Activated CD8-positive, alpha-beta T cell treated with anti-CD3 and anti-CD28 coated beads, Interleukin-2, amount 10 ng/mL, durations not matched to agents 7 days and 5 days (primary cell): ENCODE data around the gene MBLAC1. TPM values are rescaled to one million over a fixed set of nuclear protein-coding genes. Genes with fewer than 3 reads are reported as not detected.
"Not testable (repeated sequence)": the region's sequence is repeated elsewhere in the genome, so short reads cannot be mapped to it uniquely, and the experiment has no call there.

Source experiments
- ATAC-seq: fragments of 150-1000 bp; cut with Tn5 transposase; one replicate; pipeline ENCODE4 v1.10.0; 2021; ENCODE audit warnings: moderate library complexity
- CTCF ChIA-PET: fragments of 350-600 bp; sonication (Branson Sonifier 250); formaldehyde crosslinking; loops from one replicate; lab custom pipeline; 2021; ENCODE audit warnings: antibody characterized with exemption; lab: Charles Lee
- POLR2A ChIA-PET: fragments of 350-600 bp; sonication (Branson Sonifier 250); formaldehyde crosslinking; loops from one replicate; lab custom pipeline; 2021; ENCODE audit warnings: antibody characterized with exemption; lab: Charles Lee
- DNase-seq: peaks from one replicate; pipeline ENCODE4 v3.0.0-alpha.2; 2020
- H3K27ac Mint-ChIP-seq: one replicate; pipeline ENCODE4 v1.8.0; 2021; ENCODE audit warnings: mild to moderate bottlenecking, mixed read lengths
- H3K27me3 Mint-ChIP-seq: one replicate; pipeline ENCODE4 v1.8.0; 2021; ENCODE audit warnings: low read depth, mixed read lengths
- H3K36me3 Mint-ChIP-seq: one replicate; pipeline ENCODE4 v1.8.0; 2021; ENCODE audit warnings: low read depth, mixed read lengths
- H3K4me1 Mint-ChIP-seq: one replicate; pipeline ENCODE4 v1.8.0; 2021; ENCODE audit warnings: low read depth, mixed read lengths
- H3K4me3 Mint-ChIP-seq: one replicate; pipeline ENCODE4 v1.8.0; 2021; ENCODE audit warnings: mild to moderate bottlenecking, mixed read lengths
- H3K9me3 Mint-ChIP-seq: one replicate; pipeline ENCODE4 v1.8.0; 2022; ENCODE audit warnings: mixed read lengths; ENCODE audit not compliant: insufficient read depth
- total RNA-seq, 2 experiments: library from RNA; stranded (reverse); gene quantifications; one replicate each; pipeline ENCODE4 v1.2.3, GENCODE V29; 2021

MBLAC1 gene
- total RNA-seq, 2 experiments from 2014 or later: 4.3 to 5.7 TPM

- H3K27me3 Mint-ChIP-seq: no peaks in the 10 kb centered on the region
- H3K4me3 Mint-ChIP-seq: peak overlapping the region; percentile 98
- H3K9me3 Mint-ChIP-seq: no peaks in the 10 kb centered on the region
- H3K4me1 Mint-ChIP-seq: peaks cover 51% of the 10 kb centered on the region
- POLR2A ChIA-PET: interaction anchor here (0.7 to 3.6 kb wide), 5 partner anchors 23 to 305 kb away, joined by 3 to 52 read pairs (median 5); partner anchors contain the start of genes AP4M1, MCM7, MEPCE and ZCWPW1
- peaks cover 40% of the 10 kb centered on the region for H3K36me3 Mint-ChIP-seq
- CTCF ChIA-PET: interaction anchor here (0.9 to 1.3 kb wide), 3 partner anchors 8 to 220 kb away, joined by 3 to 4 read pairs (median 3); partner anchors contain the start of gene MCM7
- DNase-seq (no peak), ATAC-seq (no peak)
- H3K27ac Mint-ChIP-seq: peak overlapping the region; percentile 62
Measured at GRCh38 chr7:100124301-100125230, 2.2 kb upstream of the MBLAC1 start.

- ChIA-PET POLR2A (interaction anchor here (0.6 to 3.6 kb wide), 11 partner anchors 21 to 653 kb away, joined by 3 to 52 read pairs (median 4); partner anchors contain the start of genes AP4M1, FAM200A, LAMTOR4 and MCM7), CTCF (interaction anchor here (0.8 to 1.3 kb wide), 4 partner anchors 10 to 94 kb away, joined by 3 to 6 read pairs (median 4); partner anchors contain the start of genes LAMTOR4 and MCM7)
- Mint-ChIP-seq H3K36me3 (peaks cover 35% of the 10 kb centered on the region), H3K9me3 (no peaks in the 10 kb centered on the region), H3K4me1 (peaks cover 47% of the 10 kb centered on the region), H3K4me3 (peak overlapping the region; percentile 98), H3K27ac (peak overlapping the region; percentile 100), H3K27me3 (no peaks in the 10 kb centered on the region)
- ATAC-seq: peak; percentile 10
- no peak for DNase-seq
Measured at GRCh38 chr7:100126239-100126930, 382 bp upstream of the MBLAC1 start.

- ATAC-seq: peak; percentile 23
- peak; percentile 56 for DNase-seq
- H3K27ac Mint-ChIP-seq: peak overlapping the region; percentile 86
- POLR2A ChIA-PET: interaction anchor here (0.6 to 2.2 kb wide), 7 partner anchors 20 to 300 kb away, joined by 3 to 15 read pairs (median 3); partner anchors contain the start of genes AP4M1 and MCM7
- CTCF ChIA-PET: interaction anchor here (0.6 to 11.3 kb wide), 14 partner anchors 8 to 300 kb away, joined by 3 to 200 read pairs (median 5); partner anchors contain the start of genes AP4M1, LAMTOR4, MCM7 and PVRIG
- H3K9me3 Mint-ChIP-seq: no peaks in the 10 kb centered on the region
- peaks cover 25% of the 10 kb centered on the region for H3K36me3 Mint-ChIP-seq
- H3K27me3 Mint-ChIP-seq: no peaks in the 10 kb centered on the region
- peak overlapping the region; percentile 98 for H3K4me3 Mint-ChIP-seq
- peaks cover 53% of the 10 kb centered on the region for H3K4me1 Mint-ChIP-seq
Measured at GRCh38 chr7:100127866-100128636, 1.3 kb downstream of the MBLAC1 start.

GRCh38 chr7:100128637-100128963 is 1.8 kb downstream of the MBLAC1 start:
- peaks cover 53% of the 10 kb centered on the region for H3K4me1 Mint-ChIP-seq
- no peak for ATAC-seq
- H3K27ac Mint-ChIP-seq: peak overlapping the region; percentile 86
- no peaks in the 10 kb centered on the region for H3K9me3 Mint-ChIP-seq
- ChIA-PET POLR2A (interaction anchor here (0.6 to 2.2 kb wide), 8 partner anchors 8 to 299 kb away, joined by 3 to 15 read pairs (median 4); partner anchors contain the start of genes AP4M1 and MCM7), CTCF (interaction anchor here (0.6 to 11.3 kb wide), 13 partner anchors 8 to 300 kb away, joined by 3 to 200 read pairs (median 5); partner anchors contain the start of genes AP4M1, LAMTOR4, MCM7 and PVRIG)
- no peaks in the 10 kb centered on the region for H3K27me3 Mint-ChIP-seq
- no peak for DNase-seq
- peaks cover 23% of the 10 kb centered on the region for H3K36me3 Mint-ChIP-seq
- H3K4me3 Mint-ChIP-seq: peak overlapping the region; percentile 98

- not testable (repeated sequence) for H3K9me3 Mint-ChIP-seq, H3K27ac Mint-ChIP-seq, H3K4me3 Mint-ChIP-seq, H3K27me3 Mint-ChIP-seq, DNase-seq, ATAC-seq
- Mint-ChIP-seq H3K4me1 (peaks cover 41% of the 10 kb centered on the region), H3K36me3 (peaks cover 12% of the 10 kb centered on the region)
- ChIA-PET POLR2A (interaction anchor here (0.6 to 1.7 kb wide), 3 partner anchors 29 to 90 kb away, joined by 4 to 12 read pairs (median 4); partner anchors contain the start of genes AP4M1, MCM7 and PVRIG), CTCF (interaction anchor here (0.7 to 11.3 kb wide), 21 partner anchors 10 to 298 kb away, joined by 3 to 200 read pairs (median 5); partner anchors contain the start of genes AP4M1, CNPY4, LAMTOR4 and MCM7)
Measured at GRCh38 chr7:100130220-100130607, 3.4 kb downstream of the MBLAC1 start.

- Mint-ChIP-seq H3K27me3 (no peaks in the 10 kb centered on the region), H3K4me1 (peaks cover 36% of the 10 kb centered on the region), H3K27ac (no peak overlapping the region), H3K9me3 (no peaks in the 10 kb centered on the region), H3K36me3 (peaks cover 12% of the 10 kb centered on the region), H3K4me3 (peak overlapping the region; percentile 18)
- ATAC-seq: peak; percentile 20
- DNase-seq: peak; percentile 91
- CTCF ChIA-PET: interaction anchor here (0.7 to 11.3 kb wide), 22 partner anchors 11 to 277 kb away, joined by 3 to 200 read pairs (median 6); partner anchors contain the start of genes AP4M1, CNPY4, LAMTOR4 and MCM7
- POLR2A ChIA-PET: interaction anchor here (0.6 to 1.7 kb wide), 5 partner anchors 17 to 89 kb away, joined by 3 to 12 read pairs (median 4); partner anchors contain the start of genes AP4M1, MCM7 and PVRIG
Measured at GRCh38 chr7:100130608-100131453, 4.1 kb downstream of the MBLAC1 start.

GRCh38 chr7:100132126-100132525 is 5.4 kb downstream of the MBLAC1 start:
- Mint-ChIP-seq H3K27ac (no peak overlapping the region), H3K36me3 (peaks cover 2% of the 10 kb centered on the region), H3K9me3 (no peaks in the 10 kb centered on the region), H3K27me3 (no peaks in the 10 kb centered on the region), H3K4me3 (no peak overlapping the region), H3K4me1 (peaks cover 28% of the 10 kb centered on the region)
- ChIA-PET CTCF (interaction anchor here (0.8 to 11.3 kb wide), 33 partner anchors 9 to 322 kb away, joined by 3 to 200 read pairs (median 8); partner anchors contain the start of genes AP4M1, GAL3ST4, GPC2 and LAMTOR4), POLR2A (interaction anchor here (0.6 to 1.1 kb wide), 3 partner anchors 86 to 297 kb away, joined by 3 to 5 read pairs (median 3); partner anchors contain the start of gene ZCWPW1)
- no peak for ATAC-seq
- DNase-seq: no peak

- peaks cover 30% of the 10 kb centered on the region for H3K4me1 Mint-ChIP-seq
Measured at GRCh38 chr7:100132697-100133151, 6.0 kb downstream of the MBLAC1 start.

More at GRCh38 chr7:100132697-100133151, 6.0 kb downstream of the MBLAC1 start:
- Mint-ChIP-seq H3K27ac (no peak overlapping the region), H3K27me3 (no peaks in the 10 kb centered on the region), H3K36me3 (peaks cover 2% of the 10 kb centered on the region), H3K4me3 (no peak overlapping the region), H3K9me3 (no peaks in the 10 kb centered on the region)
- DNase-seq (peak; percentile 79), ATAC-seq (peak; percentile 78)
- CTCF ChIA-PET: interaction anchor here (0.6 to 11.3 kb wide), 41 partner anchors 8 to 322 kb away, joined by 3 to 200 read pairs (median 5); partner anchors contain the start of genes AP4M1, GAL3ST4, GPC2 and LAMTOR4
- POLR2A ChIA-PET: interaction anchor here (0.9 to 1.1 kb wide), 2 partner anchors 86 to 88 kb away, joined by 3 to 5 read pairs; no protein-coding TSS in a partner anchor
